IMR-90 (cell line): Measurements from ENCODE around the gene MB21D2. TPM values are rescaled to one million over a fixed set of nuclear protein-coding genes. Genes with fewer than 3 reads are reported as not detected.

Experiments
- ATAC-seq: fragments of 200-7000 bp; cut with Tn5 transposase; 2 replicates; pipeline ENCODE4 v1.9.1; 2020; ENCODE audit warnings: low read depth, mild to moderate bottlenecking, moderate library complexity
- BruUV-seq: library from RNA; stranded (reverse); fragments of 400-500 nt; replicated peaks from 2 replicates; lab custom pipeline; 2021; lab: Mats Ljungman, UMichigan
- CTCF ChIA-PET: fragments of 300-600 bp; formaldehyde crosslinking; extraction: SDS; loops from one replicate; lab custom pipeline; 2021; ENCODE audit warnings: antibody characterized with exemption; lab: Yijun Ruan, JAX
- POLR2A ChIA-PET: fragments of 300-600 bp; sonication (Branson Sonifier 250); formaldehyde crosslinking; loops from one replicate; lab custom pipeline; 2022; ENCODE audit warnings: antibody characterized with exemption; ENCODE audit not compliant: unreplicated experiment; lab: Charles Lee
- DNase-seq: peaks from one replicate; pipeline ENCODE4 v3.0.0; 2013
- H2AFZ ChIP-seq: replicated peaks from 2 replicates; pipeline ENCODE3; 2013; ENCODE audit warnings: low read length, mild to moderate bottlenecking; ENCODE audit not compliant: poor library complexity
- H2AK5ac ChIP-seq: 2 replicates; pipeline ENCODE4 v1.6.1; 2013; ENCODE audit warnings: low read depth, low read length, inconsistent platforms
- H2AK9ac ChIP-seq: replicated peaks from 2 replicates; pipeline ENCODE3; 2013; ENCODE audit warnings: mild to moderate bottlenecking, low read depth, low read length, moderate library complexity; ENCODE audit not compliant: poor library complexity
- H2BK120ac ChIP-seq: 2 replicates; pipeline ENCODE4 v1.6.1; 2013; ENCODE audit warnings: low read depth, low read length, inconsistent platforms
- H2BK15ac ChIP-seq: 3 replicates; pipeline ENCODE4 v1.6.1; 2013; ENCODE audit warnings: low read depth, low read length, inconsistent platforms
- H2BK20ac ChIP-seq: 2 replicates; pipeline ENCODE4 v1.6.1; 2013; ENCODE audit warnings: low read depth, mild to moderate bottlenecking, inconsistent platforms, low read length, moderate library complexity
- H2BK5ac ChIP-seq: 2 replicates; pipeline ENCODE4 v1.6.1; 2013; ENCODE audit warnings: mild to moderate bottlenecking, low read depth, low read length, inconsistent platforms; ENCODE audit not compliant: poor library complexity, severe bottlenecking
- H3K14ac ChIP-seq: replicated peaks from 2 replicates; pipeline ENCODE4 v1.6.1; 2013; ENCODE audit warnings: low read depth, low read length, inconsistent platforms
- H3K18ac ChIP-seq: 2 replicates; pipeline ENCODE4 v1.6.1; 2013; ENCODE audit warnings: low read depth, low read length, control low read depth
- H3K23ac ChIP-seq: 2 replicates; pipeline ENCODE4 v1.6.1; 2013; ENCODE audit warnings: low read depth, low read length, inconsistent platforms
- H3K27ac ChIP-seq: 2 replicates; pipeline ENCODE4 v1.5.1; 2013; ENCODE audit warnings: mild to moderate bottlenecking, control low read depth, low read length; ENCODE audit not compliant: insufficient read depth
- H3K27me3 ChIP-seq: 2 replicates; pipeline ENCODE4 v1.6.1; 2013; ENCODE audit warnings: low read length; ENCODE audit not compliant: control insufficient read depth, insufficient read depth
- H3K36me3 ChIP-seq: 2 replicates; pipeline ENCODE4 v1.6.1; 2013; ENCODE audit warnings: low read length, mixed read lengths; ENCODE audit not compliant: control insufficient read depth, insufficient read depth
- H3K4ac ChIP-seq: 2 replicates; pipeline ENCODE4 v1.6.1; 2013; ENCODE audit warnings: low read depth, low read length, inconsistent platforms
- H3K4me1 ChIP-seq: 2 replicates; pipeline ENCODE4 v1.6.1; 2013; ENCODE audit warnings: low read length, mixed read lengths; ENCODE audit not compliant: control insufficient read depth, insufficient read depth
- H3K4me2 ChIP-seq: 2 replicates; pipeline ENCODE4 v1.6.1; 2013; ENCODE audit warnings: low read depth, mild to moderate bottlenecking, control low read depth, low read length, moderate library complexity
- H3K4me3 ChIP-seq: 2 replicates; pipeline ENCODE4 v1.5.1; 2013; ENCODE audit warnings: low read depth, mild to moderate bottlenecking, control low read depth, low read length, moderate library complexity; ENCODE audit not compliant: insufficient read depth
- H3K56ac ChIP-seq: 2 replicates; pipeline ENCODE4 v1.6.1; 2013; ENCODE audit warnings: low read length, inconsistent platforms; ENCODE audit not compliant: insufficient read depth; ENCODE audit errors: extremely low read depth
- H3K79me1 ChIP-seq, 2 experiments: 2 replicates each; pipeline ENCODE4 v1.6.1; 2013; ENCODE audit warnings: low read length in 2 of 2, inconsistent platforms in 1 of 2, low read depth in 1 of 2
- H3K9ac ChIP-seq: 2 replicates; pipeline ENCODE4 v1.6.1; 2013; ENCODE audit warnings: low read depth, low read length, control low read depth
- H3K9me1 ChIP-seq: 2 replicates; pipeline ENCODE4 v1.6.1; 2013; ENCODE audit warnings: low read length, inconsistent platforms; ENCODE audit not compliant: insufficient read depth
- H3K9me3 ChIP-seq: 2 replicates; pipeline ENCODE4 v1.6.1; 2013; ENCODE audit warnings: low read length; ENCODE audit not compliant: control insufficient read depth, insufficient read depth
- H4K20me1 ChIP-seq: 2 replicates; pipeline ENCODE4 v1.6.1; 2013; ENCODE audit warnings: low read length, inconsistent platforms; ENCODE audit not compliant: insufficient read depth
- H4K5ac ChIP-seq: 2 replicates; pipeline ENCODE4 v1.6.1; 2013; ENCODE audit warnings: mild to moderate bottlenecking, low read depth, low read length, control low read depth
- H4K8ac ChIP-seq, 2 experiments: 2 replicates each; pipeline ENCODE4 v1.6.1; 2013; ENCODE audit warnings: low read depth in 2 of 2, low read length in 2 of 2, control low read depth in 1 of 2, inconsistent platforms in 1 of 2
- H4K91ac ChIP-seq: 2 replicates; pipeline ENCODE4 v1.6.1; 2013; ENCODE audit warnings: low read depth, low read length, inconsistent platforms; ENCODE audit not compliant: insufficient read depth
- CEBPB ChIP-seq: IDR thresholded peaks from 2 replicates; pipeline ENCODE4 v1.6.1; 2012; ENCODE audit warnings: low read depth, low read length, improper control_type of control experiment
- ELK1 ChIP-seq: fragments of 150-350 bp; IDR thresholded peaks from 2 replicates; pipeline ENCODE4 v1.6.1; 2016; ENCODE audit warnings: low read depth, mild to moderate bottlenecking, low read length, moderate library complexity, borderline replicate concordance
- RAD21 ChIP-seq: IDR thresholded peaks from 2 replicates; pipeline ENCODE4 v1.6.1; 2012; ENCODE audit warnings: low read length, improper control_type of control experiment
- RCOR1 ChIP-seq: IDR thresholded peaks from 2 replicates; pipeline ENCODE4 v1.6.1; 2012; ENCODE audit warnings: mild to moderate bottlenecking, low read length, improper control_type of control experiment; ENCODE audit not compliant: insufficient replicate concordance
- RFX5 ChIP-seq: IDR thresholded peaks from 2 replicates; pipeline ENCODE4 v1.8.0; 2012; ENCODE audit warnings: low read depth, mild to moderate bottlenecking, low read length, moderate library complexity
- SMC3 ChIP-seq: fragments of 150-350 bp; IDR thresholded peaks from 2 replicates; pipeline ENCODE4 v1.6.1; 2016; ENCODE audit warnings: low read depth, mild to moderate bottlenecking, antibody characterized with exemption, low read length, moderate library complexity
- WGBS, 2 experiments: methylation state at CpG; one replicate each; pipeline versions ENCODE4 v1.1.5 to v1.1.7; 2013; ENCODE audit warnings: missing lambda C conversion rate in 2 of 2; ENCODE audit not compliant: insufficient read length in 1 of 2; ENCODE audit errors: extremely low coverage in 2 of 2; 5-methylcytosine and 5-hydroxymethylcytosine counted together
- dilution Hi-C: fragments of 300-500 bp; cut with HindIII; formaldehyde crosslinking; loops from one replicate; pipeline ENCODE4 v1.14.3; 2018; ENCODE audit warnings: low sequenced_read_pairs; ENCODE audit not compliant: unreplicated experiment
- in situ Hi-C: fragments of 300-500 bp; cut with MboI; formaldehyde crosslinking; loops from 3 replicates; pipeline ENCODE4 v1.14.3; 2019; ENCODE audit warnings: low sequenced_read_pairs, inconsistent platforms, mixed read lengths
- intact Hi-C: fragments of 100-400 bp; cut with micrococcal nuclease; formaldehyde crosslinking; loops from 2 replicates; pipeline ENCODE4 v1.10.0; 2022
- polyA plus RNA-seq, 3 experiments: library from polyadenylated mRNA; depleted of rRNA; stranded (reverse); fragments of >200 nt; gene quantifications; 2 replicates each; pipeline ENCODE4 v1.2.3, GENCODE V29; 2012; ENCODE audit warnings: low replicate concordance in 1 of 3
- total RNA-seq: library from RNA; depleted of rRNA; stranded (reverse); fragments of >200 nt; gene quantifications from 2 replicates; pipeline ENCODE4 v1.2.3, GENCODE V29; 2012

MB21D2 gene
- total and polyA plus RNA-seq, 2 of the 4 experiments (the other 2 are of a cell fraction): 13.6 to 44.8 TPM

DNA sequence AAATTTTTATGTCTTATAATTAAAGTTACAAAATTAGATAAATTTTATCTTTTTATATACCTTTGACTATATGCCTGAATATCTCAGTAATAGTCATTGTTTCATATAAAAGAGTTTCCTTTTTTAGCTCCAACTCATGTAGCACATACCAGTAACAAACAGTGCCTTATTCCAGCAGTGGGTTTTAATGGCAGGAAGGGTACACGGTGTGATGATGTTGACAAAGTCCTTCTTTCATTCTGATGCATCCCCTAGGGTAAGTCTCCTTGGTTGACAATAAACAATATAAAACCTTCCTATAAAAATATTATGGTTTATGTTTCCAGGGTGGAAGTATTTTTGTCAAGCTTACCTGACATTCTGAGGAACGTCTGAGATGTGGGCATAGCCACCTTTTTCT is 113.2 kb downstream of the MB21D2 start:
- Histone ChIP-seq H3K4me3 (no peak overlapping the region), H3K27ac (no peak overlapping the region), H3K4ac (no peak overlapping the region), H3K14ac (no peak overlapping the region), H2AK5ac (no peak overlapping the region), H3K79me1 (peaks cover 39 to 43% of the 10 kb centered on the region in 2 experiments), H4K20me1 (peaks cover 14% of the 10 kb centered on the region; the same call in 1 of the 2 replicates), H3K4me1 (no peaks in the 10 kb centered on the region), H3K36me3 (no peaks in the 10 kb centered on the region), H2BK120ac (no peak overlapping the region), H3K23ac (no peak overlapping the region), H3K4me2 (no peak overlapping the region), H3K56ac (no peak overlapping the region), H2BK20ac (no peak overlapping the region), H3K27me3 (no peaks in the 10 kb centered on the region), H4K5ac (no peak overlapping the region), H4K8ac (no peak overlapping the region), H3K9me3 (no peaks in the 10 kb centered on the region), H2AFZ (no peak overlapping the region), H3K9ac (no peak overlapping the region), H3K9me1 (peaks cover 11% of the 10 kb centered on the region; the same call in 1 of the 2 replicates), H4K91ac (no peak overlapping the region), H2BK15ac (no peak overlapping the region), H3K18ac (no peak overlapping the region), H2BK5ac (no peak overlapping the region), H2AK9ac (no peak overlapping the region)
- intact Hi-C loops: no loop called here
- no TSS peak for BruUV-seq
- ChIA-PET POLR2A (no interaction called here), CTCF (interaction anchor here (2.0 kb wide), 1 partner anchor 8 kb away, joined by 5 read pairs; no protein-coding TSS in a partner anchor)
- DNase-seq (no peak), ATAC-seq (no peak)
- WGBS, 2 experiments: no CpG with 5 or more reads among the region's 2 CpGs
- TF ChIP-seq SMC3 (no peak), ELK1 (no peak), RAD21 (no peak), RFX5 (no peak), CEBPB (no peak), RCOR1 (no peak)
- dilution Hi-C loops: no loop called here
- in situ Hi-C loops: loop anchor here (5.0 kb wide), 1 partner anchor 237 kb away; no protein-coding TSS in a partner anchor
